K562 (cell line): ENCODE measurements around the gene MFAP2. TPM values are rescaled to one million over a fixed set of nuclear protein-coding genes. Genes with fewer than 3 reads are reported as not detected.

Experiments used
- ATAC-seq: fragments of 200-7000 bp; cut with Tn5 transposase; 3 replicates; pipeline ENCODE4 v1.9.1; 2020; ENCODE audit warnings: moderate library complexity
- BruUV-seq: library from RNA; stranded (reverse); fragments of 400-500 nt; replicated peaks from 2 replicates; lab custom pipeline; 2021; lab: Mats Ljungman, UMichigan
- CTCF ChIA-PET: fragments of 300-600 bp; formaldehyde crosslinking; extraction: SDS; loops from one replicate; lab custom pipeline; 2021; ENCODE audit warnings: low intra/inter-chr PET ratio; lab: Yijun Ruan, JAX
- POLR2A ChIA-PET: fragments of 300-600, 350-650 bp; sonication (Branson Sonifier 250); formaldehyde crosslinking; extraction: SDS; loops from one replicate; lab custom pipeline; 2021; ENCODE audit warnings: antibody characterized with exemption, inconsistent platforms; lab: Yijun Ruan, JAX
- DNase-seq, 4 experiments: peaks; one replicate each; pipeline versions ENCODE4 v3.0.0 to v3.0.0-alpha.2; 2011 to 2018; ENCODE audit warnings: low spot score in 3 of 4, mixed read lengths in 3 of 4; ENCODE audit errors: extremely low read depth in 1 of 4
- FAIRE-seq: peaks from 2 replicates; lab custom pipeline; 2011; peaks lifted over from hg19 to GRCh38; lab: Jason Lieb, UNC
- H2AFZ ChIP-seq: 2 replicates; pipeline ENCODE4 v1.6.0; 2011; ENCODE audit warnings: low read depth, low read length, control low read depth, inconsistent platforms
- H3K27ac ChIP-seq: fragments of 200-600 bp; 3 replicates; pipeline ENCODE4 v1.8.0; 2011; ENCODE audit warnings: low read depth, mild to moderate bottlenecking, control low read depth, inconsistent platforms, low read length, moderate library complexity, mixed read lengths; ENCODE audit errors: extremely low read depth
- H3K27me3 ChIP-seq, 2 experiments: fragments of 300-600 bp in 1 of 2; 2 replicates in 1 of 2; 3 replicates in 1 of 2; pipeline versions ENCODE4 v1.6.0 to v1.8.0; 2011; ENCODE audit warnings: inconsistent platforms in 2 of 2, low read length in 2 of 2, mild to moderate bottlenecking in 1 of 2, mixed read lengths in 1 of 2, moderate library complexity in 1 of 2; ENCODE audit not compliant: control insufficient read depth in 2 of 2, insufficient read depth in 2 of 2
- H3K36me3 ChIP-seq: fragments of 300-600 bp; 3 replicates; pipeline ENCODE4 v1.8.0; 2011; ENCODE audit warnings: mild to moderate bottlenecking, low read length, inconsistent platforms; ENCODE audit not compliant: control insufficient read depth, insufficient read depth
- H3K4me1 ChIP-seq, 2 experiments: fragments of 200-600 bp in 1 of 2; replicated peaks in 1 of 2; 2 replicates in 1 of 2; 3 replicates in 1 of 2; pipeline versions ENCODE4 v1.5.1 to v1.8.0; 2011; ENCODE audit warnings: inconsistent platforms in 2 of 2, low read length in 2 of 2, mild to moderate bottlenecking in 1 of 2, mixed read lengths in 1 of 2, moderate library complexity in 1 of 2; ENCODE audit not compliant: control insufficient read depth in 2 of 2, insufficient read depth in 2 of 2
- H3K4me2 ChIP-seq: 2 replicates; pipeline ENCODE4 v1.6.1; 2011; ENCODE audit warnings: low read length, control low read depth, inconsistent platforms, mixed read lengths; ENCODE audit not compliant: insufficient read depth
- H3K4me3 ChIP-seq: fragments of 200-600 bp; sonication (generic), shearing (Covaris generic); 2 replicates; pipeline ENCODE4 v1.5.1; 2016; ENCODE audit warnings: control low read depth, inconsistent platforms
- H3K79me2 ChIP-seq: fragments of 200-600 bp; 3 replicates; pipeline ENCODE4 v1.8.0; 2011; ENCODE audit warnings: low read length, inconsistent platforms; ENCODE audit not compliant: control insufficient read depth, insufficient read depth
- H3K9ac ChIP-seq, 2 experiments: 2 replicates each; pipeline versions ENCODE4 v1.6.0 to v1.6.1; 2011; ENCODE audit warnings: low read depth in 2 of 2, low read length in 2 of 2, control low read depth in 1 of 2, inconsistent platforms in 1 of 2, mild to moderate bottlenecking in 1 of 2, mixed read lengths in 1 of 2; ENCODE audit not compliant: insufficient read depth in 1 of 2
- H3K9me1 ChIP-seq: one replicate; pipeline ENCODE4 v1.6.0; 2011; ENCODE audit warnings: inconsistent platforms, mild to moderate bottlenecking, low read length, moderate library complexity; ENCODE audit not compliant: control insufficient read depth, insufficient read depth
- H3K9me3 ChIP-seq: replicated peaks from 2 replicates; pipeline ENCODE4 v1.5.1; 2011; ENCODE audit warnings: low read depth, low read length, inconsistent platforms; ENCODE audit not compliant: control insufficient read depth, insufficient read depth
- H4K20me1 ChIP-seq: replicated peaks from 2 replicates; pipeline ENCODE4 v1.6.1; 2011; ENCODE audit warnings: low read length, inconsistent platforms, mixed read lengths; ENCODE audit not compliant: control insufficient read depth, insufficient read depth
- CBX1 ChIP-seq: sonication (generic); IDR thresholded peaks from 2 replicates; pipeline ENCODE4 v1.6.1; 2016; ENCODE audit warnings: antibody characterized with exemption, low read depth, mild to moderate bottlenecking
- HCFC1 ChIP-seq: IDR thresholded peaks from 2 replicates; pipeline ENCODE4 v1.6.1; 2012; ENCODE audit warnings: low read depth, low read length, improper control_type of control experiment
- HNRNPUL1 ChIP-seq: fragments of 200-400 bp; formaldehyde crosslinking; IDR thresholded peaks from 2 replicates; pipeline ENCODE4 v1.6.1; 2017; ENCODE audit warnings: low read length
- HSF4 ChIP-seq: fragments of 250-450 bp; sonication (Bioruptor Pico); IDR thresholded peaks from 2 replicates; pipeline ENCODE4 v2.1.2; 2022; ENCODE audit warnings: mild to moderate bottlenecking, moderate library complexity, borderline replicate concordance
- PCBP1 ChIP-seq: fragments of 200-400 bp; formaldehyde crosslinking; IDR thresholded peaks from 2 replicates; pipeline ENCODE4 v1.6.1; 2018; ENCODE audit warnings: mild to moderate bottlenecking, low read depth, low read length; ENCODE audit not compliant: poor library complexity, severe bottlenecking
- ZKSCAN1 ChIP-seq: fragments of 150-350 bp; IDR thresholded peaks from 2 replicates; pipeline ENCODE4 v1.6.1; 2016; ENCODE audit warnings: low read depth, low read length
- ZNF133 ChIP-seq: fragments of 250-450 bp; sonication (Bioruptor Pico); IDR thresholded peaks from 2 replicates; pipeline ENCODE4 v1.4.0; 2020; ENCODE audit warnings: mild to moderate bottlenecking
- ZNF551 ChIP-seq: fragments of 250-450 bp; sonication (Bioruptor Pico); IDR thresholded peaks from 2 replicates; pipeline ENCODE4 v1.5.0; 2021; ENCODE audit warnings: mild to moderate bottlenecking, moderate library complexity
- WGBS: fragments of 100-300 bp; shearing (Covaris generic); methylation state at CpG from one replicate; pipeline ENCODE4 v1.1.6; 2016; ENCODE audit warnings: low coverage, mixed read lengths; ENCODE audit not compliant: insufficient coverage; ENCODE audit errors: missing lambda C conversion rate; 5-methylcytosine and 5-hydroxymethylcytosine counted together
- in situ Hi-C: fragments of 300-500 bp; cut with MboI; formaldehyde crosslinking; loops from 4 replicates; pipeline ENCODE4 v1.15.0; 2018; ENCODE audit warnings: inconsistent platforms, mixed read lengths
- intact Hi-C: fragments of 100-400 bp; cut with micrococcal nuclease; formaldehyde crosslinking; loops from 2 replicates; pipeline ENCODE4 v1.14.2; 2022
- polyA plus RNA-seq, 8 experiments: library from polyadenylated mRNA; depleted of rRNA in 4 of 8; stranded (reverse) in 5 of 8; unstranded in 3 of 8; fragments of >200 nt; fragmentation: Nextera tagmentation in 2 of 8; fragmentation: Illumina TruSeq in 1 of 8; extraction: Ambion mirVana in 2 of 8; extraction: Trizol in 1 of 8; gene quantifications; 2 replicates each; pipeline versions ENCODE4 v1.2.1 to v1.2.3, GENCODE V29; 2011 to 2014; ENCODE audit warnings: inconsistent platforms in 1 of 8, missing spikeins in 1 of 8
- total RNA-seq, 7 experiments: library from RNA; depleted of rRNA in 6 of 7; stranded (reverse); fragments of >200 nt in 6 of 7; fragmentation: Illumina TruSeq in 2 of 7; extraction: Trizol in 2 of 7; gene quantifications; 2 replicates each; pipeline versions ENCODE4 v1.2.1 to v1.2.3, GENCODE V29; 2011 to 2021; ENCODE audit warnings: low replicate concordance in 1 of 7
- TF ChIP-seq, protein P1 (sequence below): fragments of 250-450 bp; sonication (Bioruptor Pico); IDR thresholded peaks from 2 replicates; pipeline ENCODE4 v1.4.0; 2020; ENCODE audit warnings: mild to moderate bottlenecking, moderate library complexity, borderline replicate concordance
- TF ChIP-seq, protein P2 (sequence below): fragments of 250-450 bp; sonication (Bioruptor Pico); IDR thresholded peaks from 2 replicates; pipeline ENCODE4 v1.5.0; 2021

The MFAP2 gene
- total and polyA plus RNA-seq, 9 of the 15 experiments (the other 6 are each of a cell fraction or from before 2014, with no cell fraction given) = not detected

DNA sequence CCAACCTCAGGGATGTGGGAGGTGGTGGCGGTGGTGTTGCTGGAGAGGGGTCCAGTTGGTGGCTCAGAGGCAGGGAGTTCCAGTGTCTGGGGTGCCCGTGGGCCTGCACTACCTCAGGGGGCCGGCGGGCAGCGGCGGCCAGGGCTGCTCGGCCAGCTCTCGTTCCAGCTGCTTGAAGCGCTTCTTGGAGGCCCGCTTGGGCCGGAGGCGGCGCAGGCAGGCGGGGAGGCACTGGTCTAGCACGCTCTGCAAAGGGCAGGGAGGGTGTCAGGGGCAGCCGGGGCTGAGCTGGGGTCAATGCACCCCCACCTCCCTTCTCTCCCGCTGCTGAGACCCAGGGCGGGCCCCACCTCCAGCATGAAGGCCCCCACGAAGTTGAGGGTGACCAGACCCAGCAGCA is 5.7 kb upstream of the MFAP2 start:
- BruUV-seq = TSS peak; percentile 41
- Histone ChIP-seq H3K9ac (peak overlapping the region in 1 of 2 experiments; percentile 26; a peak in 1 of 4 replicates), H3K4me1 (peaks cover 0 to 16% of the 10 kb centered on the region in 2 experiments; a peak in 2 of 5 replicates), H3K4me3 (no peak overlapping the region), H3K27ac (no peak overlapping the region), H4K20me1 (peaks cover 5% of the 10 kb centered on the region), H3K9me3 (no peaks in the 10 kb centered on the region), H3K4me2 (no peak overlapping the region), H3K9me1 (peaks cover 4% of the 10 kb centered on the region), H3K36me3 (peaks cover 13% of the 10 kb centered on the region; the same call in 1 of the 3 replicates), H2AFZ (no peak overlapping the region), H3K79me2 (no peaks in the 10 kb centered on the region), H3K27me3 (peaks cover 4 to 5% of the 10 kb centered on the region in 2 experiments; a peak in 3 of 5 replicates)
- ATAC-seq (no peak), FAIRE-seq (no peak), DNase-seq (no peak)
- in situ Hi-C loops (no loop called here), intact Hi-C loops (no loop called here)
- 88% methylated on average over 15 of the region's 19 CpGs for WGBS
- POLR2A ChIA-PET = interaction anchor here (2.3 kb wide), 1 partner anchor 11 kb away, joined by 8 read pairs; no protein-coding TSS in a partner anchor
- CTCF ChIA-PET = no interaction called here
- TF ChIP-seq PCBP1 = peak; percentile 22
- TF ChIP-seq ZNF133 = no peak

DNA sequence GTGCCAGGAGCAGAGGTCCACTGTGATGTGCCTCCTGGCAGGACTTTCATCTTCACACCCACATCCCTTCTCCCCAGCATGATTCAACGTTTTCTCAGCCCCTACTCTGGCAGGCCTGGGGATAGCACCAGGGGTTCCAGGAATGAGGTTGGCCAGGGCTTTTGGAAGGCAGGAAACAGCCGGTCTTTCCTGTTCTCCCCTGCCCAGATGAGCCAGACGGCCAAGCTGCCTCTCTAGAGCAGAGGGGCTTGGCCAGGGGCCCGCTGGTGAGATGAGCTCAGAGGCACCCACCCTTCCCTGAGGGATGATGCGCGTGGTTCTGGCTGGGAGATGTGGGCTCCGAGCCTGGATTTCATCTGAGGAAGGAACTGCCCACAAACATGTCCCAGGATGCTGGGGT is 4.3 kb upstream of the MFAP2 start:
- ATAC-seq (no peak), FAIRE-seq (no peak), DNase-seq (no peak)
- 33% methylated on average over 6 of the region's 7 CpGs for WGBS
- intact Hi-C loops (no loop called here), in situ Hi-C loops (no loop called here)
- H3K9me1 ChIP-seq = peaks cover 4% of the 10 kb centered on the region
- H3K79me2 ChIP-seq = no peaks in the 10 kb centered on the region
- H3K9me3 ChIP-seq = no peaks in the 10 kb centered on the region
- ChIA-PET POLR2A (interaction anchor here (0.7 to 2.3 kb wide), 2 partner anchors 9 to 79 kb away, joined by 3 to 8 read pairs; no protein-coding TSS in a partner anchor), CTCF (no interaction called here)
- H3K27ac ChIP-seq = no peak overlapping the region
- H3K4me2 ChIP-seq = no peak overlapping the region
- H3K4me3 ChIP-seq = no peak overlapping the region
- H4K20me1 ChIP-seq = peaks cover 5% of the 10 kb centered on the region
- H3K36me3 ChIP-seq = peaks cover 13% of the 10 kb centered on the region; the same call in 1 of the 3 replicates
- no TSS peak for BruUV-seq
- H3K27me3 ChIP-seq = peaks cover 12 to 15% of the 10 kb centered on the region in 2 experiments; a peak in 3 of 5 replicates
- H3K4me1 ChIP-seq = peaks cover 0 to 23% of the 10 kb centered on the region in 2 experiments; a peak in 2 of 5 replicates
- H3K9ac ChIP-seq = 0 out of 4 replicates have a peak overlapping the region, but pooled peaks of 1 of the 2 experiments have one; percentile 48
- H2AFZ ChIP-seq = no peak overlapping the region
- TF ChIP-seq, protein P1, sequence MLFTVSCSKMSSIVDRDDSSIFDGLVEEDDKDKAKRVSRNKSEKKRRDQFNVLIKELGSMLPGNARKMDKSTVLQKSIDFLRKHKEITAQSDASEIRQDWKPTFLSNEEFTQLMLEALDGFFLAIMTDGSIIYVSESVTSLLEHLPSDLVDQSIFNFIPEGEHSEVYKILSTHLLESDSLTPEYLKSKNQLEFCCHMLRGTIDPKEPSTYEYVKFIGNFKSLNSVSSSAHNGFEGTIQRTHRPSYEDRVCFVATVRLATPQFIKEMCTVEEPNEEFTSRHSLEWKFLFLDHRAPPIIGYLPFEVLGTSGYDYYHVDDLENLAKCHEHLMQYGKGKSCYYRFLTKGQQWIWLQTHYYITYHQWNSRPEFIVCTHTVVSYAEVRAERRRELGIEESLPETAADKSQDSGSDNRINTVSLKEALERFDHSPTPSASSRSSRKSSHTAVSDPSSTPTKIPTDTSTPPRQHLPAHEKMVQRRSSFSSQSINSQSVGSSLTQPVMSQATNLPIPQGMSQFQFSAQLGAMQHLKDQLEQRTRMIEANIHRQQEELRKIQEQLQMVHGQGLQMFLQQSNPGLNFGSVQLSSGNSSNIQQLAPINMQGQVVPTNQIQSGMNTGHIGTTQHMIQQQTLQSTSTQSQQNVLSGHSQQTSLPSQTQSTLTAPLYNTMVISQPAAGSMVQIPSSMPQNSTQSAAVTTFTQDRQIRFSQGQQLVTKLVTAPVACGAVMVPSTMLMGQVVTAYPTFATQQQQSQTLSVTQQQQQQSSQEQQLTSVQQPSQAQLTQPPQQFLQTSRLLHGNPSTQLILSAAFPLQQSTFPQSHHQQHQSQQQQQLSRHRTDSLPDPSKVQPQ (CRISPR knock-in tag) = no peak
- TF ChIP-seq HNRNPUL1 (no peak), HCFC1 (no peak), ZNF551 (no peak), HSF4 (CRISPR knock-in tag) (no peak), CBX1 (no peak), ZKSCAN1 (no peak)
- TF ChIP-seq, protein P2, sequence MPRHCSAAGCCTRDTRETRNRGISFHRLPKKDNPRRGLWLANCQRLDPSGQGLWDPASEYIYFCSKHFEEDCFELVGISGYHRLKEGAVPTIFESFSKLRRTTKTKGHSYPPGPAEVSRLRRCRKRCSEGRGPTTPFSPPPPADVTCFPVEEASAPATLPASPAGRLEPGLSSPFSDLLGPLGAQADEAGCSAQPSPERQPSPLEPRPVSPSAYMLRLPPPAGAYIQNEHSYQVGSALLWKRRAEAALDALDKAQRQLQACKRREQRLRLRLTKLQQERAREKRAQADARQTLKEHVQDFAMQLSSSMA (CRISPR knock-in tag) = no peak
